ENCODE results near the gene KRTAP19-8.

Gene KRTAP19-8

DNA sequence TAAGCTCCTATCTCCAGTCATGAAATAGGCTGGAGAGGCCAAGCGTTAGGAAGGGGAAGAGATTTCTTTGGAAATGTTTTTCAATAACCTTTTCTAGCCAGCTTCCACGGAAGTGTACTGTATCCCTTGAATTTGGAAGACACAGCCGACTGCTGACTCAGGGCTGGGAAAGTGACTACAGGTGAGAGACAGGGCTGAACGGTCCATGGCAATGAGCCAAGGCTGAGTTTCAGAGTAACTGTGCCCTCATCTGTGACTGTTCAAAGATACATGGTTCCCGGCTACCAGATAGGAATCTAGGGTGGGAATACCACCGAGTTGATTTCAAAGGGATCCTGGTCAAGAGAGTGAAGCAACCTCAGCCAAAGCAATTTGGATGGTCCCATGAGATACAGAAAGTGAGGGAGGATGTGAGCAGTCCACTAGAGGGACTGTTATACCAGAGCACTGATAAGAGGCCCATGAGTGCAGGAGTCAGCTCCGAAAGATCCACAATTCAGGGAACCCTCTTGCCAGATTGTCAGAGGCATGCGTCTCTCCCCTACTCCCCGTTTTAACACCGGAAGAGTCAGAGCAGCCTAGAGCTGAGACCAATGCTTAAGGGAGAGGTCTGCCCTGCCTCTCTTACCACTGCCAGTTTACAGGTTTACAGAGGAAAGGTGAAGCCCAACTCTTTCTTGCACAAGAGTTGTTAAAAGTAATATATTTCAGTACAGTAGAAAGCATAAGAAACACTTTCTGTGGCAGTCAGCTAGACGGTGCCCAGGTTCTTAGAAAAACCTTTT, 3.2 kb upstream of the KRTAP19-8 start:
- no peak for TF ChIP-seq CTCF (conservative IDR thresholded peaks at IDR 0.05; ENCODE audit: low read depth, low read length)
- no peak for DNase-seq (ENCODE audit: low read depth)
- H3K4me3 ChIP-seq (ENCODE audit: low read length) = no peak overlapping the region

- no peak overlapping the region for H3K4me3 ChIP-seq (ENCODE audit: low read length)
- TF ChIP-seq CTCF (conservative IDR thresholded peaks at IDR 0.05; ENCODE audit: low read depth, low read length) = no peak
- no peak for DNase-seq (ENCODE audit: low read depth)
Observed at GRCh38 chr21:31034378-31034777, 3.9 kb downstream of the KRTAP19-8 start.

GRCh38 chr21:31030367-31031106, 7.7 kb downstream of the KRTAP19-8 start:
- DNase-seq (ENCODE audit: low read depth) = no peak
- no peak for TF ChIP-seq CTCF (conservative IDR thresholded peaks at IDR 0.05; ENCODE audit: low read depth, low read length)
- H3K4me3 ChIP-seq (ENCODE audit: low read length) = no peak overlapping the region

- no peak overlapping the region for H3K4me3 ChIP-seq (ENCODE audit: low read length)
- TF ChIP-seq CTCF (conservative IDR thresholded peaks at IDR 0.05; ENCODE audit: low read depth, low read length) = no peak
- DNase-seq (ENCODE audit: low read depth) = no peak
Observed at GRCh38 chr21:31023680-31024079, 14.6 kb downstream of the KRTAP19-8 start.

GRCh38 chr21:31022306-31022705, 16.0 kb downstream of the KRTAP19-8 start:
- no peak for DNase-seq (ENCODE audit: low read depth)
- no peak for TF ChIP-seq CTCF (conservative IDR thresholded peaks at IDR 0.05; ENCODE audit: low read depth, low read length)
- no peak overlapping the region for H3K4me3 ChIP-seq (ENCODE audit: low read length)

DNA sequence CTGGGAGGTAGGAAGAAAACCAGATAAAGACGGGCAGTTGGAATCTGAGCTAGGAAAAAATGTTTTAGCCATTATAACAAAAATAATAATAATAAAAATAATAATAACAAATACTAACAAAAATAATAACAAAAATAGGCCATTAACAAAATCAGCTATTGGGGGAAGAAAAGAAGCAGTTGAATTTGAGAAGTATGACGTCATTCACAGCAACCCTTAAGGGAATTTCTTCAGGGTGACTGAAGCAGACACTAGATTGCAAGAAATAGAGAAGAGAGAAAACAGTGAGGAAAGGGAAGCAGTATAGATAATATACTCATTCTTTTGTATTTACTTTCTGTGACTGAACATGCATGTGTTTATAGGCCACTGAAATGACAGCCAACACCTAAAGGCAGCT, 20.0 kb downstream of the KRTAP19-8 start:
- no peak overlapping the region for H3K4me3 ChIP-seq (ENCODE audit: low read length)
- no peak for DNase-seq (ENCODE audit: low read depth)
- TF ChIP-seq CTCF (conservative IDR thresholded peaks at IDR 0.05; ENCODE audit: low read depth, low read length) = no peak

- no peak for DNase-seq (ENCODE audit: low read depth)
- H3K4me3 ChIP-seq (ENCODE audit: low read length) = no peak overlapping the region
- no peak for TF ChIP-seq CTCF (conservative IDR thresholded peaks at IDR 0.05; ENCODE audit: low read depth, low read length)
Observed at GRCh38 chr21:31014891-31015290, 23.4 kb downstream of the KRTAP19-8 start.

Data from retinal pigment epithelial cell (primary cell).